Tibial nerve (tissue), 4 donors: ENCODE results near the gene MRPL16. TPM values are rescaled to one million over a fixed set of nuclear protein-coding genes. Genes with fewer than 3 reads are reported as not detected.
A peak's percentile ranks its signal among the peaks of the same experiment; 100 is the strongest.

Source experiments
- DNase-seq, 2 donors: peaks; one replicate each; pipeline ENCODE4 v3.0.0-alpha.2; 2019; ENCODE audit warnings: low spot score in 2 of 2
- H3K27ac ChIP-seq, 4 donors: fragments of 200-600 bp; sonication (generic) in 3 of 4; one replicate each; pipeline ENCODE4 v1.5.1; 2017 to 2019; ENCODE audit warnings: mild to moderate bottlenecking in 1 of 4
- H3K27me3 ChIP-seq, 2 donors: fragments of 200-600 bp; sonication (generic) in 1 of 2; one replicate each; pipeline versions ENCODE4 v1.5.1 to v1.6.0; 2017 to 2019
- H3K36me3 ChIP-seq, 3 donors: fragments of 200-600 bp; sonication (generic); one replicate each; pipeline ENCODE4 v1.5.1; 2018 to 2019
- H3K4me1 ChIP-seq, 4 donors: fragments of 200-600 bp; sonication (generic) in 3 of 4; one replicate each; pipeline ENCODE4 v1.5.1; 2017 to 2019
- H3K4me3 ChIP-seq, 4 donors: fragments of 200-600 bp; sonication (generic) in 3 of 4; one replicate each; pipeline ENCODE4 v1.5.1; 2017 to 2019; ENCODE audit warnings: mild to moderate bottlenecking in 1 of 4, moderate library complexity in 1 of 4
- H3K9me3 ChIP-seq, 4 donors: fragments of 200-600 bp; sonication (generic) in 3 of 4; one replicate each; pipeline ENCODE4 v1.5.1; 2017 to 2019
- EP300 ChIP-seq, 2 donors: sonication (generic); formaldehyde crosslinking; IDR thresholded peaks; one replicate each; pipeline ENCODE4 v1.6.1; 2017; ENCODE audit warnings: antibody characterized with exemption in 2 of 2, mild to moderate bottlenecking in 1 of 2
- POLR2A ChIP-seq, 2 donors: fragments of 450-650 bp; IDR thresholded peaks; one replicate each; pipeline ENCODE4 v1.6.1; 2017; ENCODE audit warnings: antibody characterized with exemption in 2 of 2, mild to moderate bottlenecking in 2 of 2, moderate library complexity in 2 of 2
- WGBS, 2 donors: methylation state at CpG; one replicate each; pipeline ENCODE4 v1.1.5; 2018; 5-methylcytosine and 5-hydroxymethylcytosine counted together
- total RNA-seq, 4 donors: library from RNA; depleted of rRNA; stranded (reverse); fragments of >200 nt; gene quantifications; one replicate each; pipeline ENCODE4 v1.1.0, GENCODE V29; 2016
- TF ChIP-seq, protein P1 (sequence below), 5 experiments: fragments of 200-600 bp in 3 of 5; fragments of 450-650 bp in 2 of 5; sonication (generic) in 3 of 5; IDR thresholded peaks; one replicate each; pipeline ENCODE4 v1.5.1; 2016 to 2019; ENCODE audit warnings: antibody characterized with exemption in 5 of 5, mild to moderate bottlenecking in 3 of 5, moderate library complexity in 2 of 5

MRPL16 gene
- total RNA-seq, 4 donors from 2014 or later, result 30.0 to 41.0 (median 32.9) TPM

DNA sequence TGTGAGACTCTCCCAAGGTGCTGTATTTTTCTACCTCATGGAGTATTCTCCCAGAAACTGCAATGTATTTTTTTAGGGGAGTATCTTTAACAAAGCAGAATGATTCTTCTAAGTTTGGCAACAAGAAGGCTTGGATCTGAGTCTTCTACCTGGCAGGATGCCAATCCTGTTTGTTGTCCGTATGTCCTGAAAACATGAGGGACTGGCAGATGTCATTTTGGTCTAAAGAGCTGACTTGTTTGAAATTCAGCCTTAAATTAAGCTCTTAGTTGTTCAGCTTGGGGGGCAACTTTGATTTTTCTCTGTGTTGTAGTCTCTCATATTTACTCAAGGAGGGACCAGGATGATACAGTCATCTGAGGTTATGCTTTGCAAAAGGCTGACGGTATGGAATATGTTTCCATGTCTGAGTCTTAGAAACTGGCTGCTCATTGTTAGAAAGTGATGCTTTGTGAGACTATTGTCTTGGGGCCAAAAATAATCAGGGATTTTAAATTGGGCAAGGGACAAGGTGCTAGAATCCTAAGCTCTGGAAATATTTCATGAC is 9.3 kb downstream of the MRPL16 start:
- Histone ChIP-seq H3K36me3 (peaks cover 0 to 54% (median 0%) of the 10 kb centered on the region in 3 donors), H3K27ac (peak overlapping the region in 1 of 4 donors; percentile 55), H3K4me3 (no peak overlapping the region), H3K27me3 (no peaks in the 10 kb centered on the region), H3K4me1 (peaks cover 0 to 7% (median 0%) of the 10 kb centered on the region in 4 donors), H3K9me3 (no peaks in the 10 kb centered on the region)
- WGBS, 2 donors, result 29 to 43% methylated on average over 2 of the region's 2 CpGs
- DNase-seq, result no peak
- TF ChIP-seq EP300 (IDR thresholded peaks at IDR 0.05) (no peak), POLR2A (IDR thresholded peaks at IDR 0.05) (no peak)
- TF ChIP-seq, protein P1, sequence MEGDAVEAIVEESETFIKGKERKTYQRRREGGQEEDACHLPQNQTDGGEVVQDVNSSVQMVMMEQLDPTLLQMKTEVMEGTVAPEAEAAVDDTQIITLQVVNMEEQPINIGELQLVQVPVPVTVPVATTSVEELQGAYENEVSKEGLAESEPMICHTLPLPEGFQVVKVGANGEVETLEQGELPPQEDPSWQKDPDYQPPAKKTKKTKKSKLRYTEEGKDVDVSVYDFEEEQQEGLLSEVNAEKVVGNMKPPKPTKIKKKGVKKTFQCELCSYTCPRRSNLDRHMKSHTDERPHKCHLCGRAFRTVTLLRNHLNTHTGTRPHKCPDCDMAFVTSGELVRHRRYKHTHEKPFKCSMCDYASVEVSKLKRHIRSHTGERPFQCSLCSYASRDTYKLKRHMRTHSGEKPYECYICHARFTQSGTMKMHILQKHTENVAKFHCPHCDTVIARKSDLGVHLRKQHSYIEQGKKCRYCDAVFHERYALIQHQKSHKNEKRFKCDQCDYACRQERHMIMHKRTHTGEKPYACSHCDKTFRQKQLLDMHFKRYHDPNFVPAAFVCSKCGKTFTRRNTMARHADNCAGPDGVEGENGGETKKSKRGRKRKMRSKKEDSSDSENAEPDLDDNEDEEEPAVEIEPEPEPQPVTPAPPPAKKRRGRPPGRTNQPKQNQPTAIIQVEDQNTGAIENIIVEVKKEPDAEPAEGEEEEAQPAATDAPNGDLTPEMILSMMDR (IDR thresholded peaks at IDR 0.05), result no peak

DNA sequence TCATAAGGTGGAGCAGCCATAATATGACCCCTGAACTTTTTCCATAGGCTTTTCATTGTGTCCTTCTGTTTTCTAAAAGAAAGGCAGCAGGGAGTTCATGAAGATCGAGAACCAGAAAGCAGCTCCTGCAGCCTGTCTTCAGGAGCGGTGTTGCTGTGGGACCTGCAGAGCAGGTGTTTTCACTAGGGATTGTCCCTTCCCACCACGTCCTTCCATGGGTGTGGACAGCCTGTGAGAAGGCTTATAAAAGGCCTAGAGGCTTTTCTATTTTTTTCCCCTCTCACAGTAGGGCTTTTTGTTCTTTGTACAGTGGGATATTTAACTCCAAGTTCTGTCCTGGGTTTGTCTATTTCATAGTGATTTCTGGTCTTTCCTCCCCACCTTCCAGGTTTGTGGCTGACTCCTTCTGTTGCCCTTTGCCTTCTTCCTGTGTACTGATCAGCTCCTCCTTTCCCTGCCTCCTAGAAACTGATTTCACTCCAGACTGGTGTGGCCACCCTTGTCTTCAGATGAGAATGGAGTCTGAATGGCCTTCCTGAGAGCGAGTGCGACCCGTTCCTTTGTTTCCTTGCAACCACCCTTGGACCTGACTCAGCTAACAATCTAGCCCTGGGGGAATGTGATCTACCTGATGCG is 10.1 kb downstream of the MRPL16 start:
- Histone ChIP-seq H3K4me1 (peaks cover 0 to 7% (median 0%) of the 10 kb centered on the region in 4 donors), H3K9me3 (no peaks in the 10 kb centered on the region), H3K27me3 (no peaks in the 10 kb centered on the region), H3K4me3 (no peak overlapping the region), H3K27ac (no peak overlapping the region), H3K36me3 (peaks cover 0 to 54% (median 0%) of the 10 kb centered on the region in 3 donors)
- 67 to 74% methylated on average over 7 of the region's 7 CpGs for WGBS, 2 donors
- DNase-seq, result no peak
- TF ChIP-seq EP300 (IDR thresholded peaks at IDR 0.05), result no peak
- TF ChIP-seq POLR2A (IDR thresholded peaks at IDR 0.05), result no peak
- TF ChIP-seq, protein P1 (IDR thresholded peaks at IDR 0.05), result no peak

DNA sequence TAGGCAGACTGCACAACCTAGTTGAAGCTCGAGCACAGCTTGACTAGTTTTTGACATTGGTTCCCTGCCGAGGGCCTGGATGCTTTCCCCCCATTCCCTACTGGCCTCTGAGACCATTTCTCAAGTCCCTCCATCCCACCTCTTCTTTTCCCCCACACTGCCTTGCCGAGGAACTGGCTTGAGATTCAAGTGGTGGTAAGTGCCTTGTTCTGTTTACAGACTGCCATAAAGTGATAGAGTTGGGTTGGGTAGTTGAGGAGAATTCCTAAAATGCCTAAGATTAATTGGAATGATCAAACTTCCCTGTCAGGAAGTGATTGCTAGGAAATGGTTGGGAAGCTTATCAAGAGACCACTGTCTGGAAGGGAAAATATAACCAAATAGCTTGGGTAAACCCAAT is 16.2 kb downstream of the MRPL16 start:
- Histone ChIP-seq H3K4me1 (no peaks in the 10 kb centered on the region), H3K27me3 (no peaks in the 10 kb centered on the region), H3K27ac (no peak overlapping the region), H3K36me3 (peaks cover 0 to 89% (median 0%) of the 10 kb centered on the region in 3 donors), H3K9me3 (no peaks in the 10 kb centered on the region), H3K4me3 (no peak overlapping the region)
- no peak for DNase-seq
- TF ChIP-seq, protein P1 (IDR thresholded peaks at IDR 0.05), result no peak
- no peak for TF ChIP-seq POLR2A (IDR thresholded peaks at IDR 0.05)
- TF ChIP-seq EP300 (IDR thresholded peaks at IDR 0.05), result no peak
- WGBS, 2 donors, result 70 to 72% methylated on average over 3 of the region's 3 CpGs

DNA sequence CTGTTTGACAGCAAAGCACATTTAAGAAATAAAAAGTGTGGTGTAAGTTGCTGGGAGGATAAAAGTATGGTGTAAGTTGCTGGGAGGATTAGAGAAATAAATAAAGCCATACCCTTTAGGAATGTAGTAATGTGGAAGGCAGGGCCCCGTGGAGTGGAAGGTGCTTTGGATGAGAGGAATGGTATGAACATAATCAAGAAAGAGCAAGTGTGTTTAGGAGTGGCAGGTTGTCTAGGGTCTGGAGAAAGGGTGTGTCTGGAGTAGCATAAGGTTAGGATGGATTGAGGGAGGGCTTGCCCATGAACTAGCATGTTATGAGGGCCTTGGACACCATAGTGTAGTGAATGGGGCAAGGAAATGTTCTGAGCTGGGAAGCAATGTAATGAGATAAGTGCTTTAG is 18.1 kb downstream of the MRPL16 start:
- Histone ChIP-seq H3K4me3 (no peak overlapping the region), H3K9me3 (no peaks in the 10 kb centered on the region), H3K4me1 (peaks cover 0 to 2% (median 0%) of the 10 kb centered on the region in 4 donors), H3K27ac (no peak overlapping the region), H3K36me3 (peaks cover 0 to 85% (median 4%) of the 10 kb centered on the region in 3 donors), H3K27me3 (no peaks in the 10 kb centered on the region)
- 79 to 84% methylated on average over 1 of the region's 1 CpG for WGBS, 2 donors
- no peak for DNase-seq
- TF ChIP-seq EP300 (IDR thresholded peaks at IDR 0.05) (no peak), POLR2A (IDR thresholded peaks at IDR 0.05) (no peak)
- TF ChIP-seq, protein P1 (IDR thresholded peaks at IDR 0.05), result no peak

DNA sequence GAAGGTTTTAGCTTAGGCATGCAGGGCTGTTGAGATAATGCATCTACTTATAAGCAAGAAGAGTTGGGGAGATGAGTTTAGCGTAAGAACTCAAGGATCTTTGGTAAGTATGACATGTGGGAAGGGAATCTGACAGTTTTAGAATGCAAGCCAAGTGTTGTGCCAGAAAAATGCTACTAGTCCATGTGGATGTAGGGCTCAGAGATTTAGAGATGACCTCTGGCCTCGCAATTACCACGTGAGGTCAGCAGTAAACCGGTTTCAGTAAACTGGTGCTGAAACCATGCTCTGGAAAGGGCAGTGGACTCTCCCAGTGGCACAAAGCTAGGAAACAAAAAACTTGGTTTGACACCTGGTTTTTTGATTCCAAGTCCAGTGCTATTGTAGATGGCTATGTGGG is 18.9 kb downstream of the MRPL16 start:
- TF ChIP-seq POLR2A (IDR thresholded peaks at IDR 0.05), result no peak
- no peak for TF ChIP-seq EP300 (IDR thresholded peaks at IDR 0.05)
- TF ChIP-seq, protein P1 (IDR thresholded peaks at IDR 0.05), result no peak
- no peak overlapping the region for H3K4me3 ChIP-seq
- no peaks in the 10 kb centered on the region for H3K9me3 ChIP-seq
- 72% methylated on average over 4 of the region's 4 CpGs for WGBS, 2 donors
- H3K27ac ChIP-seq, result no peak overlapping the region
- peaks cover 0 to 10% (median 0%) of the 10 kb centered on the region in 4 donors for H3K4me1 ChIP-seq
- DNase-seq, result no peak
- H3K27me3 ChIP-seq, result no peaks in the 10 kb centered on the region
- peaks cover 0 to 78% (median 4%) of the 10 kb centered on the region in 3 donors for H3K36me3 ChIP-seq
